Retinal pigment epithelial cell (primary cell): Measurements from ENCODE around the gene GEMIN8.

Source experiments
- DNase-seq: peaks from one replicate; pipeline ENCODE4 v3.0.0-alpha.2; 2010; ENCODE audit warnings: low read depth
- H3K4me3 ChIP-seq: 2 replicates; pipeline ENCODE4 v1.5.1; 2011; ENCODE audit warnings: mild to moderate bottlenecking, low read length, control low read depth, moderate library complexity
- TF ChIP-seq, protein P1 (sequence below): conservative IDR thresholded peaks from 2 replicates; pipeline ENCODE4 v1.5.1; 2011; ENCODE audit warnings: low read depth, low read length, control low read depth, inconsistent platforms

The GEMIN8 gene

DNA sequence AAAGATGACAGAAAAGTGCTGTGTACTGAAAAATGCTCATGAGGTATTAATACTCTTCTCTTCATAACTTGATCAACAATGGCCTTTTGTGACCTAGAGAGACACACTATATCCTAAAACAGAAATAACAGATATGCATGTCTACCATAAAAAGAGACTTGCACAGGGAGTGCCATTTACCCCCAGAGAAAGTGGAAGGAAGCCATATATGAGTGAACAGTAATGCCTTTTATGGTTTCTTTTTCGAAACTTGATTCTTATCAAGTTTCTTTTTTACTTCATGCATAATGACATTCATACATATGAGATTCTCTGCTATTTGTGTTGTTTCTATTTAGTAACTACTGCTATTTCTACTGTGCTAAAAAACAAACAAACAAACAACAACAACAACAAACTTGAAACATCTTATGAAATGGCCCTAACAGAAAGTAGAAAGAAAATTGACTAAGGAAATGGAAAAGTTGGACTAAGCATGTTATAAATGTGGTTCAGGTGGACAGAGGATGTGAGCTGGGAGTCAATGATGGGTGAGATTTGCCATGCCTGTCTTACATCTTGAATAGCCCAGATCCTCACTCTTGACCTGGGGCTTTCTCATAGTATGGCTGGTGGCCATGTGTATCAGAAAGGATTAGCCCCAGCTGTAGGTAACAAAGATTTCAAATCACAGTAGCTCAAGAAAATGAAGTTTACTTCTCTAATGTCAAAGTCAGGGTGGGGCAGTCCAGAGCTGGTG lies 43.8 kb downstream of the GEMIN8 start:
- DNase-seq = no peak
- no peak overlapping the region for H3K4me3 ChIP-seq
- TF ChIP-seq, protein P1, sequence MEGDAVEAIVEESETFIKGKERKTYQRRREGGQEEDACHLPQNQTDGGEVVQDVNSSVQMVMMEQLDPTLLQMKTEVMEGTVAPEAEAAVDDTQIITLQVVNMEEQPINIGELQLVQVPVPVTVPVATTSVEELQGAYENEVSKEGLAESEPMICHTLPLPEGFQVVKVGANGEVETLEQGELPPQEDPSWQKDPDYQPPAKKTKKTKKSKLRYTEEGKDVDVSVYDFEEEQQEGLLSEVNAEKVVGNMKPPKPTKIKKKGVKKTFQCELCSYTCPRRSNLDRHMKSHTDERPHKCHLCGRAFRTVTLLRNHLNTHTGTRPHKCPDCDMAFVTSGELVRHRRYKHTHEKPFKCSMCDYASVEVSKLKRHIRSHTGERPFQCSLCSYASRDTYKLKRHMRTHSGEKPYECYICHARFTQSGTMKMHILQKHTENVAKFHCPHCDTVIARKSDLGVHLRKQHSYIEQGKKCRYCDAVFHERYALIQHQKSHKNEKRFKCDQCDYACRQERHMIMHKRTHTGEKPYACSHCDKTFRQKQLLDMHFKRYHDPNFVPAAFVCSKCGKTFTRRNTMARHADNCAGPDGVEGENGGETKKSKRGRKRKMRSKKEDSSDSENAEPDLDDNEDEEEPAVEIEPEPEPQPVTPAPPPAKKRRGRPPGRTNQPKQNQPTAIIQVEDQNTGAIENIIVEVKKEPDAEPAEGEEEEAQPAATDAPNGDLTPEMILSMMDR = no peak

DNA sequence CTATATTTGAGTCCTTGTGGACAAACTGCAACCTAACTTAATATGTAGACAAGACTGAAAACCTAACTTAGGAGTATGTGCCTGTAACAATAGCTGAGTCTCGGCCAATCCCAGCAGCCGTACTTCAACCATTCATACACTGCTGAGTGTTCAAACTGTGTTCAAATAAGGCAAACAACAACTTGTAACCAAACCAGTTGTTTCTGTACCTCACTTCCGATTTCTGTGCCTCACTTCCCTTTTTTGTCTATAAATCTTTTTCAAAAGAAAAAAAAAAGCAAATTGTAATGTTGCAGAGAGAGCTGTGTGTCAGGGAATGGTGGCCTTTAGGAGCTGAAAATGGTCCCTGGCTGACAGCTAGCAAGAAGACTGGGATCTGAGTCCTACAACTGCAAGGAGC lies 46.0 kb downstream of the GEMIN8 start:
- DNase-seq = no peak
- H3K4me3 ChIP-seq = no peak overlapping the region
- TF ChIP-seq, protein P1 = no peak

DNA sequence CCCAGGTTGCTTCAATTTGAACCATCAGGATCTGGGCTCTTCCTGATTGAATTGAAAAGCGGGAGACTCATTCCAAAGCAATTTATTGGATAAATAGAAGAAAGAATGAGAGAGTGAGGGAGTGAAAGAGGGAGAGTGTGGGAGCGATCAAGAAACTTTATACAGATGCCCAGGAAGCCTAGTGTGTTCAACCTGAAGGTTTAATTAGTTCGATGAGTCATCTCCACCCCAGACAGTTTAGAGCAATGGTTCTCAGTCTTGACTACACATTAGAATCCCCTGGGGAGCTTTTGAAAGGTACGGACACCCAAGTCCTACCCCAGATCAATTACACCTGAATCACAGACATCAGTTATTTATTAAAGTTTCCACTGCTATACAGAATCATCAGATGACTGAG lies 61.5 kb downstream of the GEMIN8 start:
- TF ChIP-seq, protein P1 = no peak
- no peak for DNase-seq

DNA sequence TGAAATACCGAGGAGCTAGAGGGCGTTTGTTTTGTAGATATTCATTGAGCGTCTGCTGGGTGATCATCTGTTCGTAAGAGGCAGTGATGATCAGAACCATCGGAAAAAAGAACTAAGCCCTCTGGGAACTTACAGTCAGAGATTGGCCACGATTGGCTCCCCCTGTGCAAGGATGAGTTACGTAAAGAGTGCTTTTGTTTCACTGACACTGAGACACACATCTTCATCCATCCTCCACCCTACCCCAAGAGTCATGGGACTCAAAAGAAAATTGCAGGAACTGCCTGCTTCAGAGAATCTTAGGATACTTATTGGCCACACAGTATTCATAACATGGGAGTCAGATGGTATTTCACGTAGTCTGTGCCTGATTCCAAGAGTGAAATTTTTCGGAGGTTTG lies 62.1 kb downstream of the GEMIN8 start:
- no peak overlapping the region for H3K4me3 ChIP-seq
- DNase-seq = no peak
- TF ChIP-seq, protein P1 = no peak

More for the DNA sequence above, 61.5 kb downstream of the GEMIN8 start:
- no peak overlapping the region for H3K4me3 ChIP-seq

DNA sequence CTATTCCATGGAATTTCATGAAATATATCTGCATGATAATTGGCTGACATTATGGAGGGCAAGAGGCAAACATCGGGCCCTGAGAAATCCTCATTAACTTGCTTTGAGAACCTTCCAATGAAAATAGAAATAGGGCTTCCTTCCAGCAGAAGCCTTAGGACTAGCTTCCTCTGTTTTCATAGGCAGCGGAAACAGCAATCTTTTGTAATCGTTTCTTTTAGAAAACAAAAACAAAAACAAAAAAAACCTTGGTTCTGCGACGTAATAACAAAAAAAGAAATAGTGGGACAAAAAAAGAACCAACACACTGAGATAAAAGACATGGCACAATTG lies 62.9 kb downstream of the GEMIN8 start:
- DNase-seq = no peak
- TF ChIP-seq, protein P1 = no peak
- no peak overlapping the region for H3K4me3 ChIP-seq

DNA sequence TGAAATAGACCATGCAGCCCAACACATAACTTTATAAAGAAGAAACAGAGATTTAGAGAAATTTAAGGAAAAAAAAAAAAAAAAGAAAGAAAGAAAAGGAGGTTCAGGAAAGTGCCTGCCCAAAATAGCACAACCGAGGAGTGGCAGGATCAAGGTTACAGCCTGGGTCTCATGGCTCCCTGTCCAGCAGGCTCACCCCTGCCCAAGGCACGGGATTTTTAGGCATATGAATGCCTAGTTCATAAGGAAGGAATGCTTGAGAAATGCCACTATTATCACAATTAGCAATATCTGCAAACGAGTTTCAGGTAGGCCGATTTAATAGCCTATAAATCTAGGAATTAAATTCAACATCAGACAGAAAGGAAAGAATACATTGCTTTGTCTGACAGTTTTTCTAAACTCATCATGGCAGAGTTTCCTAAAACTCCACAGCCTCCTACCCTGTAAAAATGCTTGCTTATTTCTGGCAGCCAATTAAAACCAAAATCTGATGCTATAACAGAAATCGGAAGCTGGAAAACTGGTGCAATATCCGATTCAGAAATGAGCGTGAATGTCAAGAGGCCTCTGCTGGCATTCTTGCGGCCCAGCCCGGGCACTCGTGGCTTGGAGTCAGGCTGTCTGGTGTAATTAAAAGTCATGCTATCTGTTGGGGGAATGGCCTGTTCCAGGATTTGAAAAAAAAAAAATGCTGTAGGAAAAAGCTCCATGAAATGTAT lies 63.5 kb downstream of the GEMIN8 start:
- no peak overlapping the region for H3K4me3 ChIP-seq
- DNase-seq = no peak

DNA sequence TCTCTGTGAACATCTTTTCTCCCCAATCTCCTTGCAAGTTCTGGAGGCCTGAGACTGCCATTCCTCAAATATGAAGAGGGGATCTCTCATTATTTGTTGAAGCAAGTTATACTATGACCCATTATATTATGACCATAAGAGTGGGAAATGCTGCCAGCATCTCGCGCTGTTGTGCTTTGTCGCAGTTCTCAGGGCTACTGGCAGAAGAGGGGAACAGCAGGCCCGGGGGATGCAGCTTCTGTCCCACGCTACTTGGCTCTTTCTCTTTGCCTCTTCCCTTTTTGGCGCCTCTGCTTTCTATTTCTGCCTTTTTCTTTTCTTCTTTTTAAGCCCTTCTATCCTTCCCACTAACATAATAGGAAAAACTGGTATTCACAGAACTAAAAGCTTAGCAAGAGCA lies 64.2 kb downstream of the GEMIN8 start:
- TF ChIP-seq, protein P1 = no peak
- no peak overlapping the region for H3K4me3 ChIP-seq
- no peak for DNase-seq

More for the DNA sequence above, 63.5 kb downstream of the GEMIN8 start:
- TF ChIP-seq, protein P1 = no peak
